ENCODE results near the gene MTERF1. TPM values are rescaled to one million over a fixed set of nuclear protein-coding genes. Genes with fewer than 3 reads are reported as not detected.

The MTERF1 gene
- total and polyA plus RNA-seq, 2 experiments from 2014 or later: 5.9 to 13.2 TPM

- Histone ChIP-seq H3K36me3 (replicated peaks; ENCODE audit: insufficient read depth, low read depth) (no peaks in the 10 kb centered on the region), H4K20me1 (ENCODE audit: insufficient read depth, poor library complexity, severe bottlenecking) (no peaks in the 10 kb centered on the region), H3K27ac (no peak overlapping the region), H3K4me1 (ENCODE audit: insufficient read depth) (no peaks in the 10 kb centered on the region), H3K9me3 (ENCODE audit: low read depth) (no peaks in the 10 kb centered on the region), H2AFZ (no peak overlapping the region), H3K4me3 (no peak overlapping the region), H3K9me2 (replicated peaks; ENCODE audit: insufficient read depth) (no peaks in the 10 kb centered on the region), H3K79me2 (no peaks in the 10 kb centered on the region), H3K27me3 (no peaks in the 10 kb centered on the region), H3K4me2 (no peak overlapping the region)
- DNase-seq (ENCODE audit: low spot score): no peak
- TF ChIP-seq EZH2 (IDR thresholded peaks at IDR 0.05; ENCODE audit: borderline replicate concordance): no peak
- no peak for TF ChIP-seq CTCF (IDR thresholded peaks at IDR 0.05; ENCODE audit: poor library complexity)
- TF ChIP-seq EZH2phosphoT487 (IDR thresholded peaks at IDR 0.05; ENCODE audit: low read depth, severe bottlenecking, unreplicated experiment): no peak
Observed at GRCh38 chr7:91846436-91846835, 34.1 kb downstream of the MTERF1 start.

- no peak for TF ChIP-seq CTCF (IDR thresholded peaks at IDR 0.05; ENCODE audit: poor library complexity)
- H3K36me3 ChIP-seq (replicated peaks; ENCODE audit: insufficient read depth, low read depth): no peaks in the 10 kb centered on the region
- WGBS (ENCODE audit: low lambda C conversion rate, missing lambda C conversion rate): 95% methylated on average over 2 of the region's 2 CpGs
Observed at GRCh38 chr7:91843831-91844230, 36.7 kb downstream of the MTERF1 start.

GRCh38 chr7:91838439-91838838 lies 42.1 kb downstream of the MTERF1 start:
- H3K79me2 ChIP-seq: no peaks in the 10 kb centered on the region
- no peak for DNase-seq (ENCODE audit: low spot score)
- WGBS (ENCODE audit: low lambda C conversion rate, missing lambda C conversion rate): 63% methylated on average over 2 of the region's 2 CpGs
- no peaks in the 10 kb centered on the region for H3K9me3 ChIP-seq (ENCODE audit: low read depth)
- no peak overlapping the region for H2AFZ ChIP-seq
- H3K36me3 ChIP-seq (replicated peaks; ENCODE audit: insufficient read depth, low read depth): no peaks in the 10 kb centered on the region
- no peaks in the 10 kb centered on the region for H4K20me1 ChIP-seq (ENCODE audit: insufficient read depth, poor library complexity, severe bottlenecking)
- no peak overlapping the region for H3K4me3 ChIP-seq
- H3K27me3 ChIP-seq: no peaks in the 10 kb centered on the region
- no peak overlapping the region for H3K27ac ChIP-seq
- no peak for TF ChIP-seq CTCF (IDR thresholded peaks at IDR 0.05; ENCODE audit: poor library complexity)
- no peak overlapping the region for H3K4me2 ChIP-seq
- no peaks in the 10 kb centered on the region for H3K9me2 ChIP-seq (replicated peaks; ENCODE audit: insufficient read depth)
- no peaks in the 10 kb centered on the region for H3K4me1 ChIP-seq (ENCODE audit: insufficient read depth)

More at GRCh38 chr7:91843831-91844230, 36.7 kb downstream of the MTERF1 start:
- no peak for DNase-seq (ENCODE audit: low spot score)
- H3K27me3 ChIP-seq: no peaks in the 10 kb centered on the region
- H3K79me2 ChIP-seq: no peaks in the 10 kb centered on the region
- no peaks in the 10 kb centered on the region for H3K4me1 ChIP-seq (ENCODE audit: insufficient read depth)
- H3K4me2 ChIP-seq: no peak overlapping the region
- no peaks in the 10 kb centered on the region for H3K9me3 ChIP-seq (ENCODE audit: low read depth)
- H2AFZ ChIP-seq: no peak overlapping the region
- no peaks in the 10 kb centered on the region for H4K20me1 ChIP-seq (ENCODE audit: insufficient read depth, poor library complexity, severe bottlenecking)
- no peak overlapping the region for H3K27ac ChIP-seq
- H3K9me2 ChIP-seq (replicated peaks; ENCODE audit: insufficient read depth): no peaks in the 10 kb centered on the region
- no peak overlapping the region for H3K4me3 ChIP-seq

- no peak overlapping the region for H3K27ac ChIP-seq
- H3K27me3 ChIP-seq: no peaks in the 10 kb centered on the region
- no peak for TF ChIP-seq CTCF (IDR thresholded peaks at IDR 0.05; ENCODE audit: poor library complexity)
- TF ChIP-seq EZH2phosphoT487 (IDR thresholded peaks at IDR 0.05; ENCODE audit: low read depth, severe bottlenecking, unreplicated experiment): no peak
- no peak for TF ChIP-seq EZH2 (IDR thresholded peaks at IDR 0.05; ENCODE audit: borderline replicate concordance)
- H3K36me3 ChIP-seq (replicated peaks; ENCODE audit: insufficient read depth, low read depth): no peaks in the 10 kb centered on the region
- WGBS (ENCODE audit: low lambda C conversion rate, missing lambda C conversion rate): 68% methylated on average over 4 of the region's 4 CpGs
- no peak for DNase-seq (ENCODE audit: low spot score)
- H2AFZ ChIP-seq: no peak overlapping the region
- no peaks in the 10 kb centered on the region for H3K9me2 ChIP-seq (replicated peaks; ENCODE audit: insufficient read depth)
- H3K4me2 ChIP-seq: no peak overlapping the region
- H4K20me1 ChIP-seq (ENCODE audit: insufficient read depth, poor library complexity, severe bottlenecking): no peaks in the 10 kb centered on the region
- H3K79me2 ChIP-seq: no peaks in the 10 kb centered on the region
- H3K9me3 ChIP-seq (ENCODE audit: low read depth): no peaks in the 10 kb centered on the region
- H3K4me1 ChIP-seq (ENCODE audit: insufficient read depth): no peaks in the 10 kb centered on the region
- no peak overlapping the region for H3K4me3 ChIP-seq
Observed at GRCh38 chr7:91837397-91838070, 43.0 kb downstream of the MTERF1 start.

Measured in hepatocyte (in vitro differentiated cells).